ENCODE data around the gene GNAT1.
A peak's percentile ranks its signal among the peaks of the same experiment; 100 is the strongest.
"Not testable (repeated sequence)": the region's sequence is repeated elsewhere in the genome, so short reads cannot be mapped to it uniquely, and the experiment has no call there.

The GNAT1 gene

GRCh38 chr3:50241163-50241562 lies 49.8 kb downstream of the GNAT1 start:
- DNase-seq (ENCODE audit: low read depth in 2 of 2): no peak

DNA sequence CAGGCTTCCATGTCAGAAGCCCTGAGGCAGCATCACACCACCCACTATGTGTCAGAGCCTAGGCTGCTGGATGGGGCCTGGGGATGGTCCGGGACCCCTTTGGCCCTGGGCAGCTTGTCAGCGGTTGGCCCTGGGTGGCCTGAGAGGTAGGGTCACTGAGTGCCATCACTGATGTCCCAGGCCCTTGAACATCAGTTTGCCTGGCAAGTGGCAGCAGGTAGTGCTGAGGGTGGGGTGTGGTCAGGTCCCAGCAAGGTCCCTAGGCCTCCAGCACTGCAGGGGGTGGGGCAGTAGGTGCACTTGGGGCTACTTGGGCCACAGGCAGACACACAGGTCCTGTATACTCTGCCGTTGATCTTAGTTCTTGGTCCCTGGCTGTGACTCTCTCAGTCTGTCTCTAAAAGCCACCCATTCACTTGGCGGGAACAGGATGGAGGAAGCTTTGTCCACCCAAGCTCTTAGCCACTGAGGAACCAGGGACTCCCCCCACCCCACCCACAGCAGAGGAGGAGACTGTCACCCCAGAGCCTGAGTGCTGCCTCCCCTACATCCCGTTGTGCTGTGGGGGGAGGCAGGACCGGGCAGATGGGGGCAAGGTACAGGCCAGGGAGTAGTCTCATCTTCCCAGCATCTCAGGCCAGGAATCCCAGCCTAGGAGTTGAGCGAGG lies 50.4 kb downstream of the GNAT1 start:
- no peak for DNase-seq (ENCODE audit: low read depth in 2 of 2)

DNA sequence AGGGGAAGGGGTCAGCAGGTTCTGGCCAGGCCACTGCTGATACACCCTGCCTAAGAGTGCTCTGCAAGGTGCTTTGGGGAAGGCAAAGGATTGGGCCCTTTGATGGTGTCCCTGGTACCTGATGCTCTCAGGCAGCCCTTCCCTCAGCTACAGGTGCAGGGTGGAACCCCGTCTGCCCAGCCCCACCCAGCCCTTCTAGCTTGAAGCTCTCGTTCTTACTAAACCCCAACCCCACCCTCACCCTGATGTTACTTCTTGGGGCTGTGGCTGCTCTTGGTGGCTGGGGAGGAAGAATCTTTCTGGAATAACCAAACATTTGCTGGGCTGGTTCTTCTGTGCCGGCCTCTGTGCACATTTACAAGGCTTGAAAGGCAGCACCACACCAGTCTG lies 51.0 kb downstream of the GNAT1 start:
- no peak for DNase-seq (ENCODE audit: low read depth in 2 of 2)

DNA sequence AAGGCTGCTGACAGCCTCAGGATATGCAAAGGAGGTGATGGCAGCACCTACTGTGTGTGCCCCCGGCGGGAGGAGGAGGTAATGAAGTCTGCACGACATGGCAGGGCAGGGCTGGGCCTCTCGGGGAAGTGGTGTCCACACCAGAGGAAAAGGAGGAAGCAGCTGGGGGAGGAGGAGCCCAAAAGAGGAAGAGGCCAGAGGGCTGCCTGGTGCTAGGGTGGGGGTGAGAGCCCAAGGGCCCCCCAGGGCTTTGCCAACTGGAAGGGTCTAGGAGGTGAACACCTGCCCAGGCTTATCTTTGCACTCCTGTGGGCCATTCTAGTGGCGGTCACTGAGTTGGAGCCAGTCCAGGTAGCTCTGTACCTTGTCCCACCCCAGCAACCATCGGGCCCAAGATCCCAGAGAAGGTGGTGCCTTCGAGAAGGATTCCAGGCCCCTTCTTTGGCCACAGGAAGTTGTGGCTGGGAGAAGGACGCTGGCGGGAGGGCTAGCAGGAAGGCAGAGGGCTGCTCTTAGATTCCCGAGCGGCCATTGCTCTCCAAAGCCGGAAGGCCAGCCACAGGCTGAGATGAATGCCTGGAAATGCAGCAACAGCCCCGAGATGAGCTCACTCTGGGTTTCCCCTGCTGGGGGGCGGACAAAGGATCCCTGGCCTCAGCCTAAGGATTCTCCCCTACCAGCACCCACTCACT lies 51.6 kb downstream of the GNAT1 start:
- no peak for DNase-seq (ENCODE audit: low read depth in 2 of 2)

DNA sequence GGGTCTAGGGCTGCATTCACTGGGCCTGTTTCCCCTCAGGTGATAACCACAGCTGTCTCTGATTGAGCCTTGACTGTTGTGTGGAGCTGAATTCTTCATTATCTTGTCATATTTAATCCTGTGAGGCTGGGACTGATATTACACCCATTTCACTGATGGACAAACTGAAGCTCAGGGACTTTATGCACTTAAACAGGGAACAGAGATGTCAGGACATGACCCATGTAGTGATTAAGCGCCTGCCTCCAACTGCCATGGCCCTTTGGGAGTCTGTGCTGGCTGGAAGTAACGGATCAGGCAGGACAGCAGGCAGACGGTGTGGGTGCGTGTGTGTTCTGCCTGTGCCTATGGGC lies 52.1 kb downstream of the GNAT1 start:
- DNase-seq (ENCODE audit: low read depth in 2 of 2): no peak

- not testable (repeated sequence) for DNase-seq (ENCODE audit: low read depth in 2 of 2)
Observed at GRCh38 chr3:50244813-50245212, 53.4 kb downstream of the GNAT1 start.

DNA sequence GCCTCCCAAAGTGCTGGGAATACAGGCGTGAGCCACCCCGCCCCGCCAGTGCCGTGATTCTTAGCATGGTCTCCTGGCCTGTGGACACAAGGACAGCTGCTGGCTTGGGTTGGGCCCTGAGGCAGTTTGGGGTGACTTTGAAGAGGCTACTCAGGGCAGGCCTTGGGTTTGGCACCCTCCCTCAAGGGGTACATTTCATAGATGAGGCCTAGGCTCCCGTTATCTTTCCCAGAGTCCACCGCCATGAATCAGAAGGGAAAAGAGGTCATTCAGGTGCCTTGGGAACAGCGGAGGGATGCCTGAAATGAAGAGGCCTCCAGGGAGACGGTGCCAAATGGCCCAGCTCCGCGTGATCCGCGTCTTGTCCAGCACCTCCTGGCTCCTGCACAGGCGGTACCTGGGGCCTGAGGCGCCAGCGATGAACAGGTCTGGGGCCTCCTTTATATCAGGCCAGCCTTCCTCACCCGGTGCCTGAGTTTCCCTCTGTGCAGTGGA lies 53.9 kb downstream of the GNAT1 start:
- DNase-seq (ENCODE audit: low read depth in 2 of 2): no peak

DNA sequence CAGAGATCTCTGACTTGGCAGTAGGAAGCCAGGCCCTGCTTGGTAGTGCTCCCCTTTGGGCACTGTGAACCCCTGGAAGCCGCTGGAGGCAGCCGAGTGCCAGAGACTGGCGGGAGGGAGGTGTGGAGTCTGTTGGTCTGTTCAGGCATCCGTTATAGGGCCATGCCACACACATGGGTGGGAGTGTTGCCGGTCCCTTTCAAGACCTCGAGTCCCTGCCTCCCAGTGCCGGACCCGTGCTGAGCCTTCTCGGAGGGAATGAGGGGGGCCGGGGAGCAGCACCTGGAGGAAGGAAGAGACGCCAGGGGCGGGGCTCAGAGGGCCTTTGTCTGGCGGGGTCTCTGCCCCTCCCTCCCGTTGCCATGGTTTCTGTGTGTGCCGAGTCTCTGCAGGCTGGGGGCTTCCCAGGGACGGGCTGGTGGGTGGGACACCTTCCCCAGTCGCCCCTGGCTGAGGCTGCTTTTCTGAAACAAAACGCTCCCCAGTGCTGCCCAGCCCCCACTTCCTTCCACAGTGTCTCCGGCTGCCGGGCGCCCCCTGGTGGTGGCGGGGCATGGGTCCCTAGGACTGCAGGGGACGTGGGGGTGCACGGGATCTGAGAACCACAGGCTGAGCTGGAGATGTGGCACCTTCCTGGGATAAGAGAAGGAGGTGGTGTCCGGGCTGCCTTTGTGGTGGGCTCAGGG lies 54.6 kb downstream of the GNAT1 start:
- DNase-seq (ENCODE audit: low read depth in 2 of 2): peak; percentile 96 to 98

GRCh38 chr3:50246517-50246954 lies 55.1 kb downstream of the GNAT1 start:
- DNase-seq (ENCODE audit: low read depth in 2 of 2): peak; percentile 66 to 72
